ENCODE data around the gene SMG6.

GRCh38 chr17:2317796-2318195 is 14.2 kb upstream of the SMG6 start:
- no peak for TF ChIP-seq CTCF (IDR thresholded peaks at IDR 0.05)
- no peak for TF ChIP-seq EZH2 (IDR thresholded peaks at IDR 0.05; ENCODE audit: borderline replicate concordance, insufficient read depth, low read depth, low read length, poor library complexity, severe bottlenecking)

Data from B cell (primary cell).